AG20443 (cell line): ENCODE data around the gene PLAGL2.
"Not testable (repeated sequence)": the region's sequence is repeated elsewhere in the genome, so short reads cannot be mapped to it uniquely, and the experiment has no call there.

ENCODE experiments used
- DNase-seq: peaks from one replicate; pipeline ENCODE4 v3.0.0; 2012; ENCODE audit warnings: low spot score, mixed read lengths

The PLAGL2 gene

GRCh38 chr20:32207626-32208498, at the start of gene PLAGL2, which contains the start of gene POFUT1:
Gene PLAGL2, minus strand, starts transcription at chr20:32207743. Its CDS starts 5,565 bp downstream, at chr20:32202178.
Gene POFUT1, plus strand, starts transcription at chr20:32207880. Its CDS starts 62 bp downstream, at chr20:32207942.
- peak; percentile 100 for DNase-seq

- no peak for DNase-seq
Measured at GRCh38 chr20:32252189-32252588, 44.6 kb upstream of the PLAGL2 start.

- no peak for DNase-seq
Measured at GRCh38 chr20:32251470-32251869, 43.9 kb upstream of the PLAGL2 start.

GRCh38 chr20:32249030-32249738, 41.6 kb upstream of the PLAGL2 start:
- no peak for DNase-seq

GRCh38 chr20:32248043-32248442, 40.5 kb upstream of the PLAGL2 start:
- DNase-seq: no peak

- DNase-seq: not testable (repeated sequence)
Measured at GRCh38 chr20:32246208-32246607, 38.7 kb upstream of the PLAGL2 start.

GRCh38 chr20:32244959-32245358, 37.4 kb upstream of the PLAGL2 start:
- no peak for DNase-seq

GRCh38 chr20:32244150-32244823, 36.7 kb upstream of the PLAGL2 start:
- DNase-seq: no peak

GRCh38 chr20:32241807-32242206, 34.3 kb upstream of the PLAGL2 start:
- DNase-seq: no peak

GRCh38 chr20:32240205-32240604, 32.7 kb upstream of the PLAGL2 start:
- DNase-seq: no peak

- no peak for DNase-seq
Measured at GRCh38 chr20:32238483-32239425, 31.2 kb upstream of the PLAGL2 start.

- DNase-seq: no peak
Measured at GRCh38 chr20:32237419-32237818, 29.9 kb upstream of the PLAGL2 start.

- no peak for DNase-seq
Measured at GRCh38 chr20:32236819-32237218, 29.3 kb upstream of the PLAGL2 start.

GRCh38 chr20:32236048-32236533, 28.5 kb upstream of the PLAGL2 start:
- no peak for DNase-seq

- DNase-seq: no peak
Measured at GRCh38 chr20:32235331-32236047, 27.9 kb upstream of the PLAGL2 start.

GRCh38 chr20:32234135-32234808, 26.7 kb upstream of the PLAGL2 start:
- DNase-seq: no peak

GRCh38 chr20:32233286-32233685, 25.7 kb upstream of the PLAGL2 start:
- DNase-seq: no peak

GRCh38 chr20:32232326-32232886, 24.9 kb upstream of the PLAGL2 start:
- no peak for DNase-seq

GRCh38 chr20:32231847-32232246, 24.3 kb upstream of the PLAGL2 start:
- DNase-seq: no peak

- DNase-seq: no peak
Measured at GRCh38 chr20:32231245-32231644, 23.7 kb upstream of the PLAGL2 start.
